ENCODE data around the gene ARFIP1. TPM values are rescaled to one million over a fixed set of nuclear protein-coding genes. Genes with fewer than 3 reads are reported as not detected.
A peak's percentile ranks its signal among the peaks of the same experiment; 100 is the strongest.

The ARFIP1 gene
- total RNA-seq, 1 experiment from 2014 or later, result 26.7 TPM

DNA sequence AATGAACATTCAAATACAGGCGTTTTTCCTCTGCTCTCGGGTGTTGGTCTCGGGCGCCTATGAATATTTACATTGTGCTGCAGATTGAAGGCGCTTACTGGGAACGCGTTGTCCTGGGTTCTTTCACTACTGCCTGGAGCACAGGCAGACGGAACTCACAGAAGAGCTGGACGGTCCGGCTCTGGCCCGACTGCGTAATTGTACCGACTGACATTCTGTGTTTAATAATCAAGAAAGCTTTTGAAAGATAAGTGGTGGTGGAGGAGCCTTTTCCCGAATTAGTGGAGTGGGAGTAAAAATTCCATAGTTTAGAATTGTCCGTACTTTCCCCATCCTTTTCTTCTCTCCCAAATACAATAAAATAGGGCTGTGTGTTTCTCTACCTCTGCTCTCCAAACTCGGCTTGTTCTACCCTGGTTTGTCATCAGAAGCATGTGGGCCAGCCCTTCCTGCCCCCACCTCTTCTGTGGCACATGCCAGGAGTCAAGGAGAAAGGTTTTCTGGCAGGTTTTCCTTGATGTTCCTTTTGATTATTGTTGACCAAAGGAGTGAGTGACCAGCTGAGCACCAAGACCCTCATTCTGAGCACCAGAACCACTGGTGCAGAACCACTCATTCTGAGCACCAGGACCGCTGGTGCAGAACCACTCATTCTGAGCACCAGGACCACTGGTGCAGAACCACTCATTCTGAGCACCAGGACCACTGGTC lies 158.6 kb downstream of the ARFIP1 start:
- no peak for DNase-seq (ENCODE audit: unreplicated experiment)
- Mint-ChIP-seq H3K27me3 (ENCODE audit: insufficient read depth, unreplicated experiment) (no peaks in the 10 kb centered on the region), H3K9me3 (ENCODE audit: unreplicated experiment) (no peaks in the 10 kb centered on the region), H3K4me1 (ENCODE audit: insufficient read depth, unreplicated experiment) (peaks cover 16% of the 10 kb centered on the region), H3K4me3 (ENCODE audit: unreplicated experiment) (peak overlapping the region; percentile 84), H3K36me3 (ENCODE audit: insufficient read depth, unreplicated experiment) (no peaks in the 10 kb centered on the region), H3K27ac (ENCODE audit: low read depth, unreplicated experiment) (peak overlapping the region; percentile 2)
- BruUV-seq (replicated peaks), result TSS peak; percentile 35
- ChIA-PET CTCF (interaction anchor here (0.6 to 4.3 kb wide), 4 partner anchors 88 to 366 kb away, joined by 3 to 16 read pairs (median 4); no protein-coding TSS in a partner anchor), POLR2A (interaction anchor here (0.6 to 3.9 kb wide), 10 partner anchors 13 to 176 kb away, joined by 3 to 49 read pairs (median 5); no protein-coding TSS in a partner anchor)
- intact Hi-C loops (cut with micrococcal nuclease), result loop anchor here (5.0 kb wide), 1 partner anchor 34 kb away; no protein-coding TSS in a partner anchor
- TF ChIP-seq, protein P1, sequence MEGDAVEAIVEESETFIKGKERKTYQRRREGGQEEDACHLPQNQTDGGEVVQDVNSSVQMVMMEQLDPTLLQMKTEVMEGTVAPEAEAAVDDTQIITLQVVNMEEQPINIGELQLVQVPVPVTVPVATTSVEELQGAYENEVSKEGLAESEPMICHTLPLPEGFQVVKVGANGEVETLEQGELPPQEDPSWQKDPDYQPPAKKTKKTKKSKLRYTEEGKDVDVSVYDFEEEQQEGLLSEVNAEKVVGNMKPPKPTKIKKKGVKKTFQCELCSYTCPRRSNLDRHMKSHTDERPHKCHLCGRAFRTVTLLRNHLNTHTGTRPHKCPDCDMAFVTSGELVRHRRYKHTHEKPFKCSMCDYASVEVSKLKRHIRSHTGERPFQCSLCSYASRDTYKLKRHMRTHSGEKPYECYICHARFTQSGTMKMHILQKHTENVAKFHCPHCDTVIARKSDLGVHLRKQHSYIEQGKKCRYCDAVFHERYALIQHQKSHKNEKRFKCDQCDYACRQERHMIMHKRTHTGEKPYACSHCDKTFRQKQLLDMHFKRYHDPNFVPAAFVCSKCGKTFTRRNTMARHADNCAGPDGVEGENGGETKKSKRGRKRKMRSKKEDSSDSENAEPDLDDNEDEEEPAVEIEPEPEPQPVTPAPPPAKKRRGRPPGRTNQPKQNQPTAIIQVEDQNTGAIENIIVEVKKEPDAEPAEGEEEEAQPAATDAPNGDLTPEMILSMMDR (IDR thresholded peaks at IDR 0.05; ENCODE audit: unreplicated experiment), result no peak

DNA sequence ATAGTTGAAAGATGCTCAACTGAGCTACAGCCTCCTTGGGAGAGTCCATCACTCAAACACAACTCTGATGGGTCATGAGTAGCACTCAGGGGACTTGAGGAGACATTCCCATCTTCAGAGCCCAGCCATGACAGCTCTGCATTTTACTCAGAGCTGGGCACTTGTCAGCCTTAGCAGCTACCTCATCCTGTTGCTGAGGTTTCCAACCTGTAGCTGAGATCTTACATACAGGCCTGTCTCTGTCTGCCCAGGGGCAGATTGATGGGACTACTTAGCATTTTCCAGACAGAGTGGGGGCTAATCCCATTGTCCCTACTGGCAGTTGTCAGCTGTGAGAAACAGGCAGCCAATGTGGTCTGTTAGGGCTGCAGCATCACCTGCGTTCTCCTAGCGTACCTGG lies 159.9 kb downstream of the ARFIP1 start:
- intact Hi-C loops (cut with micrococcal nuclease), result loop anchor here (5.0 kb wide), 1 partner anchor 33 kb away; no protein-coding TSS in a partner anchor
- no TSS peak for BruUV-seq (replicated peaks)
- Mint-ChIP-seq H3K36me3 (ENCODE audit: insufficient read depth, unreplicated experiment) (no peaks in the 10 kb centered on the region), H3K4me1 (ENCODE audit: insufficient read depth, unreplicated experiment) (peaks cover 16% of the 10 kb centered on the region), H3K27ac (ENCODE audit: low read depth, unreplicated experiment) (no peak overlapping the region), H3K27me3 (ENCODE audit: insufficient read depth, unreplicated experiment) (no peaks in the 10 kb centered on the region), H3K4me3 (ENCODE audit: unreplicated experiment) (no peak overlapping the region), H3K9me3 (ENCODE audit: unreplicated experiment) (no peaks in the 10 kb centered on the region)
- CTCF ChIA-PET, result interaction anchor here (0.8 to 4.3 kb wide), 4 partner anchors 92 to 188 kb away, joined by 3 to 16 read pairs (median 4); no protein-coding TSS in a partner anchor
- POLR2A ChIA-PET, result interaction anchor here (0.7 to 1.3 kb wide), 3 partner anchors 29 to 116 kb away, joined by 3 to 4 read pairs (median 3); no protein-coding TSS in a partner anchor
- TF ChIP-seq, protein P1 (IDR thresholded peaks at IDR 0.05; ENCODE audit: unreplicated experiment), result no peak
- no peak for DNase-seq (ENCODE audit: unreplicated experiment)

DNA sequence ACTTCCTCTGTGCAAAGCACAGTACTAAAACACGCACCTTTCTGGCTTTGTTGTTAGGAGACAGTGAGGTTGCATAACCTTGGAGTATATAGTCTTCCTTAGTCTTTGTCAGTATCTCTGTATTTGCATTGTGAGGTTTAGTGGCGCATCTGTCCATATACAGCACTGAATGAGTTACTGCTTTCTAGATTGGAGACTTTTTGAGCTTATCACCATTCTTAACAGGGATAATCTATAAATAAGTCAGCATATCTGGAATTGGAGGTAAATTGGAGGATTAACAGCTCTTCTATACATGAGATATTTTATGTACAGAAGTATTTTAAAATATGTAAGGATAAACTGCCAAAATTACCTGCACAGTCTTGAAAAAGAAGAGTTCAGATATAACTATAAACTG lies 160.7 kb downstream of the ARFIP1 start:
- Mint-ChIP-seq H3K36me3 (ENCODE audit: insufficient read depth, unreplicated experiment) (no peaks in the 10 kb centered on the region), H3K4me1 (ENCODE audit: insufficient read depth, unreplicated experiment) (peaks cover 12% of the 10 kb centered on the region), H3K9me3 (ENCODE audit: unreplicated experiment) (no peaks in the 10 kb centered on the region), H3K4me3 (ENCODE audit: unreplicated experiment) (no peak overlapping the region), H3K27me3 (ENCODE audit: insufficient read depth, unreplicated experiment) (no peaks in the 10 kb centered on the region), H3K27ac (ENCODE audit: low read depth, unreplicated experiment) (no peak overlapping the region)
- DNase-seq (ENCODE audit: unreplicated experiment), result no peak
- POLR2A ChIA-PET, result interaction anchor here (1.1 to 1.3 kb wide), 2 partner anchors 28 to 45 kb away, joined by 3 read pairs; no protein-coding TSS in a partner anchor
- CTCF ChIA-PET, result interaction anchor here (0.7 to 4.3 kb wide), 4 partner anchors 28 to 145 kb away, joined by 3 to 16 read pairs (median 5); no protein-coding TSS in a partner anchor
- no TSS peak for BruUV-seq (replicated peaks)
- TF ChIP-seq, protein P1 (IDR thresholded peaks at IDR 0.05; ENCODE audit: unreplicated experiment), result no peak
- intact Hi-C loops (cut with micrococcal nuclease), result no loop called here

DNA sequence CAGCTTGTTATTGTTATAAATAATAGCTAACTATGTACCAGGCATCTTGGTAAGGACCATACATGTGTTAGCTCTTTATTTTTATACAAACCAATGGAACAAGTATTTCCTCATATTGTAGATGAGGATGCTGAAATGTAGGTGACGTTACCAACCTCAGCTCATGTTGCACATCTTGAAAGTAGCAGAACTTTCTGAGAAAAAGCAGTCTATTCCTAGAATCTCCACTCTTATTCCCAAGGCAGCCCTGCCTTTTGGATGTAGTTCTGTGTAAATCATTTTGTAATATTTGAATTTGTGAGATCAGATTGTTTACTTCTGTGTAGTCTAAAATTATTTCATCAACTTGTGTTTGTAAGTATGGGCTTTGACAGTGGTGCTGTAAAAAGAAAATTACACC lies 161.7 kb downstream of the ARFIP1 start:
- ChIA-PET POLR2A (interaction anchor here (1.1 kb wide), 2 partner anchors 29 to 46 kb away, joined by 3 read pairs; no protein-coding TSS in a partner anchor), CTCF (interaction anchor here (0.6 to 4.3 kb wide), 3 partner anchors 27 to 144 kb away, joined by 3 to 16 read pairs (median 6); no protein-coding TSS in a partner anchor)
- peaks cover 6% of the 10 kb centered on the region for H3K36me3 Mint-ChIP-seq (ENCODE audit: insufficient read depth, unreplicated experiment)
- intact Hi-C loops (cut with micrococcal nuclease), result no loop called here
- no peaks in the 10 kb centered on the region for H3K9me3 Mint-ChIP-seq (ENCODE audit: unreplicated experiment)
- H3K27ac Mint-ChIP-seq (ENCODE audit: low read depth, unreplicated experiment), result no peak overlapping the region
- H3K27me3 Mint-ChIP-seq (ENCODE audit: insufficient read depth, unreplicated experiment), result no peaks in the 10 kb centered on the region
- BruUV-seq (replicated peaks), result no TSS peak
- peaks cover 8% of the 10 kb centered on the region for H3K4me1 Mint-ChIP-seq (ENCODE audit: insufficient read depth, unreplicated experiment)
- TF ChIP-seq, protein P1 (IDR thresholded peaks at IDR 0.05; ENCODE audit: unreplicated experiment), result no peak
- DNase-seq (ENCODE audit: unreplicated experiment), result no peak
- H3K4me3 Mint-ChIP-seq (ENCODE audit: unreplicated experiment), result no peak overlapping the region
